SK-MEL-5 (cell line): ENCODE measurements around the gene ADAM12. TPM values are rescaled to one million over a fixed set of nuclear protein-coding genes. Genes with fewer than 3 reads are reported as not detected.

ENCODE experiments used
- DNase-seq: peaks from one replicate; pipeline ENCODE4 v3.0.0-alpha.2; 2016; ENCODE audit warnings: low read depth, low spot score
- in situ Hi-C: cut with HindIII; loops from 2 replicates; pipeline ENCODE4 v1.10.0; 2016; ENCODE audit warnings: low sequenced_read_pairs, high pct_unique_total_duplicates, low pct_unique_long_range_greater_than_20kb
- total RNA-seq: library from RNA; depleted of rRNA; stranded (reverse); fragments of >200 nt; shearing (Covaris generic); gene quantifications from 2 replicates; pipeline ENCODE4 v1.2.3, GENCODE V29; 2014

The ADAM12 gene
- total RNA-seq, 1 experiment from 2014 or later: 0.87 TPM

- in situ Hi-C loops: no loop called here
- DNase-seq: no peak
Measured at GRCh38 chr10:126133082-126133620, 255.1 kb downstream of the ADAM12 start.

GRCh38 chr10:126131341-126131740 lies 256.9 kb downstream of the ADAM12 start:
- in situ Hi-C loops: no loop called here
- peak; percentile 72 for DNase-seq

DNA sequence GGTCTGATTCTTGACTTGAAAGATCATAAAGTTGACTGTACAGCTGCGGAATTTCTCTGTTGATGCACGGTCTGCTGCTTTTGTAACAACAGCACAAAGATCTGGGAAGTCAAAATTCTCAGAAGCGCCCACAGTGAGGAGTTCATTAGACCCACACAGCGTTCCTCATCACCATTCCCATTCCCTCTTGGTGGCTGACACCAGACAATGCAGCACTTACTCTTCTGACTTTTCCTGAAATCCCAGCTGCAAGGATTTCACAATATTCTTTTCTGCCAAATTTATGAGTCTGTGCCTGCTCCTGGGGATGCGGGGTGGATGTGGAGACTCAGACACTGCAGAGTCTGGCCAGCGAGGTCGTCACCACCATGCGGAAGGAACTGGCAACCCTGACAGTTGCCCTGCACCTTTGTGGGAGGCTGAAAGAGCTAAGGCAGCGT lies 258.0 kb downstream of the ADAM12 start:
- DNase-seq: no peak
- in situ Hi-C loops: no loop called here

DNA sequence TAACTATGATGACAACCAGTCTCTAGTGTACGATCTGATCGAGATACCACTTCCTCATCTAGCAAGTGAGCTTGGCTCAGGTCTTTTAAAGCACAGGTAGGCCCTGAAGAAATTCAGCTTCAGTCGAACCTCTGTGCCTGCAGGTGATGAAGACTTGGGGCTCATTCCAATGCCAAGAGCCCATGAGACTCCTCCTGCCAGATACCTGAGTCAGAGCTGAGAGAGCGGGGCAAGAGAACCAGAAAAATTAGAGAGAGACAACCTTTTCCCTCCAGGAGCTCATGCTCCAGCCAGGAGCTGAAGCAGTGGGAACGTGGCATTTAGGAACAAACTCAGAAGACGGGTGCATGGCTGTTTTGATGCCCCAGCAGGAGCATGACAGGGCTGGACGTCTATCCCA lies 259.3 kb downstream of the ADAM12 start:
- no peak for DNase-seq
- in situ Hi-C loops: no loop called here

GRCh38 chr10:126128581-126128980 lies 259.7 kb downstream of the ADAM12 start:
- DNase-seq: no peak

DNA sequence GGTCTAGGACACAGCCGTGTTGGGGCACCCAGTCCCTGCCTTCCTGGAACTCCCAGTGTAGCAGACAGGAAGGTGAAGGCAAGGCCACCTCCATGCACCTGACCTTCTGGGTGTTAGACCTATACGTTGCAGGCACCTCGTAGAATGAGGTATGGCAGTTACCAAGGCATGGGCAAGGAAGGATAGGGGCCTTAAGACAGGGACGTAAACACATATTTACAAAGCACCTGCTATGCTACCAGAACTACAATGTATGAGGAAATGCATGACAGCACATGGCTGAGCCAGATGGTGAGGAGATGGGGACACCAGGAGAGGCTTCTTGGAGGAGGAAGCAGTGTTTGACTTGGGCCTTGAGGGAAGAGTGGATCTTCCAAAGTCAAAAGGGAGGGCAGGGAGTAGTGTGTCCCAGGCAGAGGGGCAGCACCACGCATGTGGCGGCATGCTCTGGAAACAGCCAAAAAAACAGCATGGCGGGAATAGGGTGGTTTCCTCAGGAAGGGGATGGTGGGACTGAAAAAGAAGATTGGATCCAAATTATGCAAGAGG lies 260.7 kb downstream of the ADAM12 start:
- in situ Hi-C loops: no loop called here
- DNase-seq: no peak

More at GRCh38 chr10:126128581-126128980, 259.7 kb downstream of the ADAM12 start:
- in situ Hi-C loops: no loop called here

- in situ Hi-C loops: no loop called here
- DNase-seq: no peak
Measured at GRCh38 chr10:126126866-126127265, 261.4 kb downstream of the ADAM12 start.

- DNase-seq: no peak
- in situ Hi-C loops: no loop called here
Measured at GRCh38 chr10:126126023-126126422, 262.3 kb downstream of the ADAM12 start.

DNA sequence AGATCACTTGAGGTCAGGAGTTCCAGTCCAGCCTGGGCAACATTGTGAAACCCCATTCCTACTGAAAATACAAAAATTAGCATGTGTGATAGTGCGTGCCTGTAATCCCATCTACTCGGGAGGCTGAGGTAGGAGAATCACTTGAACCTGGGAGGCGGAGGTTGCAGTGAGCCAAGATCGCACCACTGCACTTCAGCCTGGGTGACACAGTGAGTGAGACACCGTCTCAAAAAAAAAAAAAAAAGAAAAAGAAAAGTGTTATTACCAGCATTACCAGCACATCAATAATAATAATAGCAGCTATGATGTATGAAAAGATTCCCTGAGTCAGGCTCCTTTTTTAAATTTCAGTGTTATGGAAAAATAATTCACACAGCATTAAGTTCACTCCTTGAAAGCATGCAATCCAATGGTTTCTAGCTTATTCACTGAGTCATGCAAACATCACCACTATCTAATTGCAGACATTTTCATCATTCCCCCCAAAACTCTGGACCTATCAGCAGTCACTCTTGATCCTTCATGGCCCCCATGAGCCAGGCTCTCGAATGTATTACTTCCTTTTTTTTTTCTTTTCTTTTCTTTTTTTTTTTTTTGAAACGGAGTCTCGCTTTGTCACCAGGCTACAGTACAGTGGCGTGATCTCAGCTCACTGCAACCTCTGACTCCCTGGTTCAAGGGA lies 263.5 kb downstream of the ADAM12 start:
- in situ Hi-C loops: no loop called here
- no peak for DNase-seq

- DNase-seq: no peak
- in situ Hi-C loops: no loop called here
Measured at GRCh38 chr10:126124046-126124445, 264.2 kb downstream of the ADAM12 start.

DNA sequence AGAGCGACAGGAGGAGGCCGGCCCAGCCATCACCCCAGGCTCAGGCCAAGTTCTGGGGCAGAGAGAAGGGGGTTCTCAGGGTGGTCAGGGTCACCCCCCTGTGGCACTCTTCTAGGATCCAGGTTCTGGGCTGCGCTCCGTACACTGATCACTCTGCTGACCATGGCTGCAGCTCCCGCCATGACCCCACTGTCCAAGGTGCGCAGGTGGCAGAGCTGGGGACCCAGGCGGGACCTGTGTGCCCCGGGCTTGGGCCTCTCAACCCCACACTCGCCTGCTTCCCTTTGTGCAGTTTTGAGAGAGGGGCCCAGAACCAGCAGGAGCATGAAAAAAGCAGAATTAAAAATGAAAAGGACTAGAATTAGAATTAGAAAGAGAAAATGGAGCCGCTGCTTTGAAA lies 264.8 kb downstream of the ADAM12 start:
- DNase-seq: no peak
- in situ Hi-C loops: no loop called here

GRCh38 chr10:126122881-126123280 lies 265.4 kb downstream of the ADAM12 start:
- DNase-seq: no peak
- in situ Hi-C loops: no loop called here

- in situ Hi-C loops: no loop called here
- DNase-seq: peak; percentile 10
Measured at GRCh38 chr10:126119599-126119998, 268.7 kb downstream of the ADAM12 start.

DNA sequence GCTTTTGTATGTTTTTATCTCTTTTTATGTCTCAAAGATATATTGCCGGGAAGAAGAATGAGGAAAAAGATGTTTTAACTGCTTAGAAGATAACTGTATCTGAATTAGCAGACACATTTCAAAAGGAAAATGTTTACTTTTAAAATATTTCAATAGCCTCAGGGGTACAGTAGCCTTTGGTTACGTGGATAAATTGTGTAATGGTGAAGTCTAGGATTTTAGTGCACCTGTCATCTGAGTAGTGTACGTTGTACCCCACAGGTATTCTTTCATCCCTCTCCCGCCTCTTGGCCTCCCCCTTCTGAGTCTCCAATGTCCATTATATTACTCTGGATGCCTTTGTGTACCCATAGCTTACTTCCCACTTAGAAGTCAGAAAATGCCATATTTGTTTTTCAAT lies 269.8 kb downstream of the ADAM12 start:
- DNase-seq: no peak
- in situ Hi-C loops: no loop called here

DNA sequence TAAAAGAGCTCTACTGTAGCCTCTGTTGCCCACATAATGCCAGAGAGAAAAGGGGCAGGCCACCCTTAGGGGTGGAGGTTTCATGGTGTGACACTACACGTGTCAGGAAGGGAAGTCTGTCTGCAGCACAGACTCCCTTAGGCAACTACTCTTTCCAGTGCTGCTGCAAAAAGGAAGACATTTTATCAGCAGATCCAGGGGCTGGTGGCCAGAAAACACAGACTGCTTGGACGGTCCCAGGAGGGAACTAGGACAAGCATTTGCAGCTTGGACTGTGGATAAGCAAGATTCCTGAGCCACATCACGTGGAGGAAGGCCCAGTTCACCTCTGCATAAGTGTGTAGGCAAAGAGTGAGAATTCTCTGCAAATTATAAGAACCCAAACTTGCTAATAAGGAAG lies 271.1 kb downstream of the ADAM12 start:
- in situ Hi-C loops: no loop called here

DNA sequence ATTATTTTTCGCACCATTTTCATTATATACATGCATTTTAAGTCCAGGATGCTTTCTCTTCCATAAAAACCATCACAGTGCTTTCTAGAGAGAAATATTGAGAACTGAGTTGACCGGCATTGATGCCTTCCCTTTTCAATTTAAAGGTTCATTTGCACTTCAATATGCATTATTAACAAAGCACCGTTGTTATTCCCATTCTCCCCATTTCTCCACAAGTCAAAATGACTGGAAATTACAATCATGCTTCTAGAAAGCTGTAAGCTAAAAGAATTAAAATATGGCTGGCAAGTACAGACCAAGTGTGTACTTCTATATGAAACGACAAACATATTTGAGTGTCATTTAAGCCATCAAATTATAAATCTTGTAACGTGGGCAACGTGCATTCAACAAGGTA lies 272.4 kb downstream of the ADAM12 start:
- in situ Hi-C loops: no loop called here
- DNase-seq: no peak

More for the DNA sequence above, 271.1 kb downstream of the ADAM12 start:
- peak; percentile 17 for DNase-seq

DNA sequence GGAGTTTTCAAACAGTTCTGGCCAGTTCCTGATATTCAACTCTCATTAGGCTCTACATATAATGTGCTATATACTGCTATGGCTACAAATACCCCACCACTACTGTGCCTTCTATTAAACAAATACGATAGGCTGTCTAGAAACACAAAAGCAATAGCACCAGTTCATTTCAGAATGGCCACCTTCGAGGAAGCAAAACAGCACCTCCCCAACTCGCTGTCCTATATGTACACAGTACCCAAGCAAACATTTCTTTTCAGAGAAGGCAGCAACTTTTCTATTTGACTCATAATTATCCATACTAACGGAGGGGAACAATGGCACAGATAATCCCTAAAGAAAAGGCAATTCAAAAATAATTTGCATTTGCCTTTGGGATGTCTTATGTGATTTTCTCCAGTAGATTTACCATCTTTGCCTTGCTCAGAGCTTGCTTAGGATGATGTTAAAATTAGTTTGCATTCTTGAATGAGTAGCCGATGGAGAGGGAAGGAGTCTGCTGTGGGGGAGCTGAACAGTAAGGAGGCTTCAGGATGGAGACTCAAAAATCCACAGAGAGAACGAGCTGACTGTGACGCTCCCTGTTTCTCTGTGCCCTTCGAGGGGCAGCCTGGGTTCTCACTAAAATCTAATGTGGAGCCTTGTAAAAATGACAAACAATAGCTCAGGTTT lies 273.3 kb downstream of the ADAM12 start:
- in situ Hi-C loops: no loop called here
- DNase-seq: no peak

- in situ Hi-C loops: no loop called here
- DNase-seq: no peak
Measured at GRCh38 chr10:126111516-126111915, 276.8 kb downstream of the ADAM12 start.
